Ishikawa (cell line): Measurements from ENCODE around the gene WWTR1.

Experiments
- EP300 ChIP-seq: IDR thresholded peaks from 2 replicates; pipeline ENCODE4 v1.6.1; 2012; ENCODE audit warnings: borderline replicate concordance
- TF ChIP-seq, protein P1 (sequence below): IDR thresholded peaks from 2 replicates; pipeline ENCODE4 v1.6.1; 2012

- TF ChIP-seq, protein P1, sequence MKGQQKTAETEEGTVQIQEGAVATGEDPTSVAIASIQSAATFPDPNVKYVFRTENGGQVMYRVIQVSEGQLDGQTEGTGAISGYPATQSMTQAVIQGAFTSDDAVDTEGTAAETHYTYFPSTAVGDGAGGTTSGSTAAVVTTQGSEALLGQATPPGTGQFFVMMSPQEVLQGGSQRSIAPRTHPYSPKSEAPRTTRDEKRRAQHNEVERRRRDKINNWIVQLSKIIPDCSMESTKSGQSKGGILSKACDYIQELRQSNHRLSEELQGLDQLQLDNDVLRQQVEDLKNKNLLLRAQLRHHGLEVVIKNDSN, result no peak
- TF ChIP-seq EP300, result no peak
Measured at GRCh38 chr3:149542375-149543312, 115.2 kb downstream of the WWTR1 start.
